H1 (cell line): Measurements from ENCODE around the gene CEBPE. TPM values are rescaled to one million over a fixed set of nuclear protein-coding genes. Genes with fewer than 3 reads are reported as not detected.

Experiments
- CTCF ChIA-PET: fragments of 300-600 bp; sonication (Branson Sonifier 250); formaldehyde crosslinking; loops from one replicate; lab custom pipeline; 2021; ENCODE audit not compliant: partially characterized antibody; lab: Charles Lee
- POLR2A ChIA-PET: fragments of 300-600 bp; sonication (Branson Sonifier 250); formaldehyde crosslinking; loops from one replicate; lab custom pipeline; 2021; ENCODE audit warnings: inconsistent platforms; ENCODE audit not compliant: partially characterized antibody; lab: Charles Lee
- DNase-seq, 2 experiments: peaks; one replicate each; pipeline versions ENCODE4 v3.0.0 to v3.0.0-alpha.2; 2010 to 2022; ENCODE audit warnings: low spot score in 2 of 2, low read depth in 1 of 2, mixed read lengths in 1 of 2
- FAIRE-seq: peaks from 2 replicates; lab custom pipeline; 2011; peaks lifted over from hg19 to GRCh38; lab: Jason Lieb, UNC
- H2AFZ ChIP-seq: 2 replicates; pipeline ENCODE4 v1.8.1; 2012; ENCODE audit warnings: low read length, inconsistent platforms
- H2AK5ac ChIP-seq: 2 replicates; pipeline ENCODE4 v1.6.1; 2013; ENCODE audit warnings: low read depth, low read length
- H2BK120ac ChIP-seq: replicated peaks from 2 replicates; pipeline ENCODE3; 2013; ENCODE audit warnings: low read depth, low read length, inconsistent platforms
- H2BK12ac ChIP-seq: 2 replicates; pipeline ENCODE4 v1.6.1; 2013; ENCODE audit warnings: low read depth, low read length
- H2BK15ac ChIP-seq: 2 replicates; pipeline ENCODE4 v1.6.1; 2013; ENCODE audit warnings: low read length
- H2BK20ac ChIP-seq: 2 replicates; pipeline ENCODE4 v1.6.1; 2013; ENCODE audit warnings: low read length
- H2BK5ac ChIP-seq: 2 replicates; pipeline ENCODE4 v1.6.1; 2013; ENCODE audit warnings: low read depth, low read length
- H3K14ac ChIP-seq: 2 replicates; pipeline ENCODE4 v1.6.1; 2013; ENCODE audit warnings: inconsistent platforms; ENCODE audit not compliant: insufficient read length
- H3K18ac ChIP-seq: 2 replicates; pipeline ENCODE4 v1.6.1; 2013; ENCODE audit warnings: low read length; ENCODE audit errors: extremely low read depth
- H3K23ac ChIP-seq: 2 replicates; pipeline ENCODE4 v1.6.1; 2013; ENCODE audit warnings: inconsistent platforms; ENCODE audit not compliant: insufficient read length
- H3K23me2 ChIP-seq: 2 replicates; pipeline ENCODE4 v1.6.1; 2013; ENCODE audit warnings: low read depth, low read length
- H3K27ac ChIP-seq: 2 replicates; pipeline ENCODE4 v1.6.1; 2011; ENCODE audit warnings: low read depth, low read length, inconsistent platforms
- H3K27me3 ChIP-seq, 4 experiments: replicated peaks in 1 of 4; 1 replicate in 1 of 4; 2 replicates in 3 of 4; pipeline versions ENCODE4 v1.6.1 to v1.8.1; 2011 to 2013; ENCODE audit warnings: low read length in 3 of 4, mild to moderate bottlenecking in 3 of 4, inconsistent platforms in 2 of 4, mixed read lengths in 2 of 4, moderate library complexity in 1 of 4; ENCODE audit not compliant: control insufficient read depth in 3 of 4, insufficient read depth in 3 of 4; ENCODE audit errors: extremely low read depth in 1 of 4
- H3K36me3 ChIP-seq, 4 experiments: 2 replicates each; pipeline versions ENCODE4 v1.6.1 to v1.8.1; 2011 to 2013; ENCODE audit warnings: mild to moderate bottlenecking in 4 of 4, low read length in 3 of 4, moderate library complexity in 2 of 4, control low read depth in 1 of 4, inconsistent platforms in 1 of 4; ENCODE audit not compliant: insufficient read depth in 4 of 4, control insufficient read depth in 2 of 4
- H3K4ac ChIP-seq: replicated peaks from 2 replicates; pipeline ENCODE3; 2013; ENCODE audit warnings: low read length, low read depth, mixed read lengths, inconsistent platforms; ENCODE audit not compliant: insufficient read length
- H3K4me1 ChIP-seq, 4 experiments: replicated peaks in 1 of 4; 1 replicate in 1 of 4; 2 replicates in 3 of 4; pipeline versions ENCODE4 v1.6.1 to v1.8.1; 2011 to 2013; ENCODE audit warnings: low read length in 3 of 4, inconsistent platforms in 2 of 4, mixed read lengths in 1 of 4; ENCODE audit not compliant: insufficient read depth in 4 of 4, control insufficient read depth in 3 of 4
- H3K4me2 ChIP-seq, 2 experiments: 2 replicates each; pipeline versions ENCODE4 v1.6.1 to v1.8.1; 2011 to 2013; ENCODE audit warnings: low read depth in 2 of 2, low read length in 2 of 2, control low read depth in 1 of 2, inconsistent platforms in 1 of 2, mild to moderate bottlenecking in 1 of 2; ENCODE audit not compliant: insufficient read depth in 1 of 2
- H3K4me3 ChIP-seq, 4 experiments: fragments of 200-600, 300-600 bp in 1 of 4; sonication (generic), shearing (Covaris generic), sonication (Bioruptor Twin) in 1 of 4; 2 replicates each; pipeline versions ENCODE4 v1.5.1 to v1.8.1; 2011 to 2016; ENCODE audit warnings: low read length in 4 of 4, low read depth in 3 of 4, control low read depth in 2 of 4, inconsistent platforms in 2 of 4, mild to moderate bottlenecking in 2 of 4, mixed read lengths in 1 of 4, moderate library complexity in 1 of 4; ENCODE audit not compliant: insufficient read depth in 2 of 4; ENCODE audit errors: extremely low read depth in 1 of 4
- H3K56ac ChIP-seq: replicated peaks from 2 replicates; pipeline ENCODE3; 2013; ENCODE audit warnings: low read depth, mild to moderate bottlenecking, mixed read lengths, low read length, inconsistent platforms; ENCODE audit not compliant: insufficient read length
- H3K79me1 ChIP-seq: 2 replicates; pipeline ENCODE4 v1.6.1; 2013; ENCODE audit warnings: low read depth, low read length, control low read depth
- H3K79me2 ChIP-seq, 2 experiments: 2 replicates each; pipeline versions ENCODE4 v1.6.1 to v1.8.1; 2012 to 2013; ENCODE audit warnings: low read length in 2 of 2, mild to moderate bottlenecking in 2 of 2, inconsistent platforms in 1 of 2; ENCODE audit not compliant: insufficient read depth in 2 of 2, control insufficient read depth in 1 of 2
- H3K9ac ChIP-seq, 4 experiments: replicated peaks in 1 of 4; 1 replicate in 1 of 4; 2 replicates in 3 of 4; pipeline versions ENCODE4 v1.6.1 to v1.8.1; 2011 to 2013; ENCODE audit warnings: low read depth in 3 of 4, low read length in 3 of 4, control low read depth in 2 of 4, mild to moderate bottlenecking in 2 of 4, moderate library complexity in 2 of 4, inconsistent platforms in 1 of 4; ENCODE audit errors: extremely low read depth in 1 of 4
- H3K9me3 ChIP-seq, 2 experiments: 2 replicates each; pipeline versions ENCODE4 v1.6.1 to v1.8.1; 2012 to 2013; ENCODE audit warnings: mild to moderate bottlenecking in 2 of 2, moderate library complexity in 2 of 2, control low read depth in 1 of 2, inconsistent platforms in 1 of 2, low read depth in 1 of 2, low read length in 1 of 2, mixed read lengths in 1 of 2; ENCODE audit not compliant: insufficient read depth in 2 of 2
- H4K20me1 ChIP-seq, 2 experiments: replicated peaks in 1 of 2; 2 replicates each; pipeline versions ENCODE3 to v1.8.1; 2011 to 2013; ENCODE audit warnings: inconsistent platforms in 2 of 2, low read length in 2 of 2, mild to moderate bottlenecking in 1 of 2; ENCODE audit not compliant: insufficient read depth in 2 of 2, control insufficient read depth in 1 of 2
- H4K5ac ChIP-seq: 2 replicates; pipeline ENCODE4 v1.6.1; 2013; ENCODE audit warnings: low read length, low read depth, mixed read lengths, inconsistent platforms; ENCODE audit not compliant: insufficient read length
- H4K8ac ChIP-seq: 2 replicates; pipeline ENCODE4 v1.8.0; 2013; ENCODE audit warnings: mild to moderate bottlenecking, moderate library complexity, low read length, inconsistent platforms; ENCODE audit not compliant: insufficient read depth; ENCODE audit errors: extremely low read depth
- H4K91ac ChIP-seq: replicated peaks from 2 replicates; pipeline ENCODE3; 2013; ENCODE audit warnings: low read length, mixed read lengths, inconsistent platforms; ENCODE audit not compliant: insufficient read length
- CEBPB ChIP-seq: IDR thresholded peaks from 2 replicates; pipeline ENCODE4 v1.6.1; 2012; ENCODE audit warnings: low read depth, low read length
- WGBS, 2 experiments: shearing (Covaris generic) in 1 of 2; methylation state at CpG; one replicate each; pipeline versions ENCODE4 v1.1.6 to v1.1.7; 2013 to 2015; ENCODE audit warnings: low lambda C conversion rate in 2 of 2, mixed read lengths in 2 of 2, inconsistent platforms in 1 of 2, low coverage in 1 of 2, missing lambda C conversion rate in 1 of 2; ENCODE audit not compliant: insufficient replicate concordance in 2 of 2, insufficient coverage in 1 of 2, insufficient read length in 1 of 2; ENCODE audit errors: extremely low coverage in 1 of 2, missing lambda C conversion rate in 1 of 2; 5-methylcytosine and 5-hydroxymethylcytosine counted together
- polyA plus RNA-seq, 7 experiments: library from polyadenylated mRNA; depleted of rRNA in 3 of 7; stranded (reverse) in 5 of 7; unstranded in 2 of 7; fragments of >200 nt in 5 of 7; fragments of 200-250 nt in 2 of 7; gene quantifications; 1 replicate in 5 of 7; 2 replicates in 1 of 7; 4 replicates in 1 of 7; pipeline versions ENCODE4 v1.2.1 to v1.2.3, GENCODE V29; 2011 to 2013; ENCODE audit warnings: missing spikeins in 2 of 7, mixed read lengths in 2 of 7
- total RNA-seq: library from RNA; stranded (reverse); fragmentation: NEBNext Ultra II Directional; extraction: Animal tissue kit (Norgen Biotek cat#: 25700); gene quantifications from 2 replicates; pipeline ENCODE4 v1.2.1, GENCODE V29; 2021

Gene CEBPE
- total and polyA plus RNA-seq, 2 of the 8 experiments (the other 6 are each of a cell fraction or from before 2014, with no cell fraction given) = 0.05 TPM; not detected in 1

DNA sequence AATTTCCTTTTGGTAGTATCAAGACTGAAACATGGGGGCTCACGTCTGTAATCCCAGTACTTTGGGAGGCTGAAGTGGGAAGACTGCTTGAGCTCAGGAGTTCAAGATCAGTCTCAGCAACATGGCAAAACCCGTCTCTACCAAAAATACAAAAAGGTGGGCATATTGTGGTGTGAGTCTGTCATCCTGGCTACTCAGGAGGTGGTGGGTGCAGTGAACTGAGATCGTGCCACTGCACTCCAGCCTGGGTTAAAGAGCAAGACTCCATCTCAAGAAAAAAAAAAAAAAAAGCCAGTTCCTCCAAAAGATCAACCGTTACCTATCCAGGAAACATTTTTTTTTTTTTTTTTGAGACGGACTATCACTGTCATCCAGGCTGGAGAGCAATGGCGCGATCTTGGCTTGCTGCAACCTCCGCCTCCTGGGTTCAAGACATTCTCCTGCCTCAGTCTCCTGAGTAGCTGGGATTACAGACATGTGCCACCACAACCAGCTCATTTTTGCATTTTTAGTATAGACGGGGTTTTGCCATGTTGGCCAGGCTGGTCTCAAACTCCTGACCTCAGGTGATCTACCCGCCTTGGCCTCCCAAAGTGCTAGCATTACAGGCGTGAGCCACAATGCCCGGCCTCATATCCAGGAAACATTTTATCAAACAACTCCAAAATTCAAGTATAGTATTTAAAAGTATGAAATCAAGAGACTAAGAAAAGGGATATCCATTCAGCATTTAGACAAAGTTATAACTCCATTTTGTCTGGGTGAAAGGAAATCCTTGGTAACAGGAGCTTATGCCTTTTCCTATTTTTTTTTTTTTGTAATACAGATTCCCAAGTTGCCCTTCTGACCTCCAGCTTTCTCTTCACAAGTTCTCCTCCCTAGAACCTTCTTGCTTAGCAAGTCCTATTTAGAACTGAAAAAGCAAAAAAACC, 27.5 kb downstream of the CEBPE start:
- H2BK20ac ChIP-seq = no peak overlapping the region
- H3K23ac ChIP-seq = no peak overlapping the region
- no peak overlapping the region for H2BK5ac ChIP-seq
- H3K27me3 ChIP-seq = no peaks in the 10 kb centered on the region
- no peak overlapping the region for H4K8ac ChIP-seq
- no peaks in the 10 kb centered on the region; a peak in 2 of 7 replicates for H3K4me1 ChIP-seq
- peaks cover 26 to 63% (median 46%) of the 10 kb centered on the region in 4 experiments for H3K36me3 ChIP-seq
- no peak overlapping the region for H3K18ac ChIP-seq
- peaks cover 4% of the 10 kb centered on the region; the same call in 1 of the 2 replicates for H3K79me1 ChIP-seq
- no peak overlapping the region for H2BK120ac ChIP-seq
- no peak overlapping the region for H2BK15ac ChIP-seq
- no peaks in the 10 kb centered on the region for H3K9me3 ChIP-seq
- no peak for FAIRE-seq
- peaks cover 6 to 9% of the 10 kb centered on the region in 2 experiments for H4K20me1 ChIP-seq
- ChIA-PET POLR2A (interaction anchor here (0.6 to 2.5 kb wide), 16 partner anchors 8 to 232 kb away, joined by 3 to 14 read pairs (median 3); partner anchors contain the start of genes CIROP, PABPN1 and SLC7A8), CTCF (interaction anchor here (0.6 to 4.6 kb wide), 12 partner anchors 12 to 164 kb away, joined by 3 to 56 read pairs (median 4); no protein-coding TSS in a partner anchor)
- no peak overlapping the region for H3K4me2 ChIP-seq
- H3K9ac ChIP-seq = no peak overlapping the region
- no peak overlapping the region for H2BK12ac ChIP-seq
- no peak overlapping the region for H3K14ac ChIP-seq
- H3K4me3 ChIP-seq = no peak overlapping the region
- WGBS, 2 experiments = 92% methylated on average over 10 of the region's 12 CpGs; no CpG with 5 or more reads in 1 of the 2 experiments
- peaks cover 16 to 50% of the 10 kb centered on the region in 2 experiments for H3K79me2 ChIP-seq
- no peak overlapping the region for H3K27ac ChIP-seq
- H3K23me2 ChIP-seq = peaks cover 5% of the 10 kb centered on the region; the same call in 1 of the 2 replicates
- no peak overlapping the region for H3K56ac ChIP-seq
- no peak overlapping the region for H2AFZ ChIP-seq
- H3K4ac ChIP-seq = no peak overlapping the region
- no peak for DNase-seq
- no peak overlapping the region for H4K5ac ChIP-seq
- H2AK5ac ChIP-seq = no peak overlapping the region
- H4K91ac ChIP-seq = no peak overlapping the region
- TF ChIP-seq CEBPB = no peak
